Stimulated activated CD4-positive, alpha-beta T cell treated with anti-CD3 and anti-CD28 coated beads, TNF-alpha, amount 100 ng/mL, for 24 hours (primary cell): ENCODE data around the gene C2orf76.
A peak's percentile ranks its signal among the peaks of the same experiment; 100 is the strongest.

Source experiments
- DNase-seq, 3 experiments: peaks; one replicate each; pipeline ENCODE4 v3.0.0-alpha.2; 2020; ENCODE audit warnings: low read depth in 3 of 3

The C2orf76 gene

DNA sequence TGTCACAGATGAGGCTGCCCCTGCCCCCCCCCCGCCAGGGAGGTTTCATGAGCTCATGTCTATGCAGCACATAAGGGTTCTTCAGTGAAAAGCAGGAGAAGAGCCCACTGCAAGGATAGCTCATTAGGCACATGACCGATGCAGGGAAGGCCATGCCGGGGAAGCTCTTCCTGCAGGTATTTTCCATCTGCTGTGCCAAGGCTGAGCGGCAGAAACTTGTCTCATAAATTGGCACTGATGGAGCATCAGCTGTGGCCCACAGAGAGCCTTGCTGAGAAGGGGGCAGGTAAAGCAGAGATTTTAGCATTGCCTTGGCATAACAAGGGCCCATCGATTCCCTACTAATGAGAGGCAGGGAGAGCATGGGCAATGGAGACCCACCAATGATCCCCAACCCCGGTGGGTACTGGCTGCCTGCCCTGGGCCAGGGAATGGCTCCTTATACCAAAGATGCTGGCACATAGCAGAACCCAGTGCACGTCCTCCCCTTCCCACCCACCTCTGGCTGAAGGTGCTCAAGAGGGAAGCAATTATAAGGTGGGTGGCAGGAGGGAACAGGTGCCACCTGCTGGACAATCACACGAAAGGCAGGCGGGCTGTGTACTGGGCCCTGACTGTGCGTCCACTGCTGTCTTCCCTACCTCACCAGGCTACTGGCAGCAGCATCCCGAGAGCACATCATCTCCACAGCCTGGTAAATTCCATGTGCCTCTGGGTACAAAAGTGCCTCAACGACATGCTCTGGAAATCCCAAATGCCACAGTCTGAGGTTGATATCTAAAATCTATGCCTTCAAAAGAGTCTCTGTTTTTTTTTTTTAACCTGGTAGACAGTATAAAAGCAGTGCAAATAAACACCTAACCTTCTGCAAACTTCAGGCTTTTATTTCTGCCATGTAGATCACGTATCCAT lies 101.6 kb downstream of the C2orf76 start:
- DNase-seq: peak in 2 of 3 experiments; percentile 3 to 31

DNA sequence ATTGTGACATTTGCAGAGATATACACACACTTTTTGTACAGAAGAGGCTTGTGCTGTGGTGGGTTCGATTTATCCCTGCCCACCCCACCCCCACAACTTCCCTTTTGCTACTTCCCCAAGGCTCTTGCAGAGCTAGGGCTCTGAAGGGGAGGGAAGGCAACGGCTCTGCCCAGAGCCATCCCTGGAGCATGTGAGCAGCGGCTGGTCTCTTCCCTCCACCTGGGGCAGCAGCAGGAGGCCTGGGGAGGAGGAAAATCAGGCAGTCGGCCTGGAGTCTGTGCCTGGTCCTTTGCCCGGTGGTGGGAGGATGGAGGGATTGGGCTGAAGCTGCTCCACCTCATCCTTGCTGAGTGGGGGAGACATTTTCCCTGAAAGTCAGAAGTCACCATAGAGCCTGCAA lies 103.0 kb downstream of the C2orf76 start:
- no peak for DNase-seq

DNA sequence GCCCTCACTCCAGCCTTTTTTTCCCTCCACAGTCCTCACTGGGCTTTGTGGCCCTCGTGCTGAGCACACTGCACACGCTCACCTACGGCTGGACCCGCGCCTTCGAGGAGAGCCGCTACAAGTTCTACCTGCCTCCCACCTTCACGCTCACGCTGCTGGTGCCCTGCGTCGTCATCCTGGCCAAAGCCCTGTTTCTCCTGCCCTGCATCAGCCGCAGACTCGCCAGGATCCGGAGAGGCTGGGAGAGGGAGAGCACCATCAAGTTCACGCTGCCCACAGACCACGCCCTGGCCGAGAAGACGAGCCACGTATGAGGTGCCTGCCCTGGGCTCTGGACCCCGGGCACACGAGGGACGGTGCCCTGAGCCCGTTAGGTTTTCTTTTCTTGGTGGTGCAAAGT lies 103.6 kb downstream of the C2orf76 start:
- DNase-seq: no peak

- DNase-seq: no peak
Observed at GRCh38 chr2:119261493-119262225, 105.0 kb downstream of the C2orf76 start.

GRCh38 chr2:119260646-119261492 lies 105.8 kb downstream of the C2orf76 start:
- DNase-seq: no peak

GRCh38 chr2:119259296-119259860 lies 107.3 kb downstream of the C2orf76 start:
- no peak for DNase-seq

- DNase-seq: no peak
Observed at GRCh38 chr2:119257198-119257597, 109.4 kb downstream of the C2orf76 start.

DNA sequence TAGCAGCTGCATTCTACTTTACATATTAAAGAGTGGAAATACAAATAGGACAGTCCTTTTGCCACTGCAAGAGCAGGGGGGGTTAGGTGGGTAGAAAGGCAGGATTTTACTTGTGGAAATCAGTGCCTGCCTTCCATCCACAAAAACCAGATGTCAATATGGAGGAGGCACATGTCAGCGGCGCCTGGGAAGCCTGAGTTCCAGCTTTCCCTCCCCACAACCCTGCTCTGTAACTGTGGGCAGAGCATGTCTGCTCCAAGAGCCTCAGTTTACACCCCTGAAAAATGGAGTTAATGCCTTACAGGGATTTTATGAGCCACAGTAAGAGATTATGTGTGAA lies 110.1 kb downstream of the C2orf76 start:
- no peak for DNase-seq

GRCh38 chr2:119255760-119256581 lies 110.7 kb downstream of the C2orf76 start:
- DNase-seq: no peak

DNA sequence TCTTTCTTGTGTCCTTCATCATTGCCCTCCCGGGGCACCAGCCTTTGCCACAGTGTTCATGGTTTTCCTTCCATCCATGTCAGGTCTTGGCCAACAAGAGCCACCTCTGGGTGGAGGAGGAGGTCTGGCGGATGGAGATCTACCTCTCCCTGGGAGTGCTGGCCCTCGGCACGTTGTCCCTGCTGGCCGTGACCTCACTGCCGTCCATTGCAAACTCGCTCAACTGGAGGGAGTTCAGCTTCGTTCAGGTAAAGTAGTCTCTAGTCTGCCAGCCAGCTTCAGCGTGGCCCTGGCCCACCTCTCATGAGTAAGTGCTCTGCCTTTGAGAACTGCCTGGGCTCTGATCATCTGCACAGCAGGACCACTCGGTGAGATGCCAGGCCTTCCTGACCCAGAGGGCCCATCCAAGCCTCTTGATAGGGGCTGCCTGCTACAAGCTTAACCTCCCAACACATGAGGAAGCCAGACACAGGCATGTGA lies 112.0 kb downstream of the C2orf76 start:
- no peak for DNase-seq

DNA sequence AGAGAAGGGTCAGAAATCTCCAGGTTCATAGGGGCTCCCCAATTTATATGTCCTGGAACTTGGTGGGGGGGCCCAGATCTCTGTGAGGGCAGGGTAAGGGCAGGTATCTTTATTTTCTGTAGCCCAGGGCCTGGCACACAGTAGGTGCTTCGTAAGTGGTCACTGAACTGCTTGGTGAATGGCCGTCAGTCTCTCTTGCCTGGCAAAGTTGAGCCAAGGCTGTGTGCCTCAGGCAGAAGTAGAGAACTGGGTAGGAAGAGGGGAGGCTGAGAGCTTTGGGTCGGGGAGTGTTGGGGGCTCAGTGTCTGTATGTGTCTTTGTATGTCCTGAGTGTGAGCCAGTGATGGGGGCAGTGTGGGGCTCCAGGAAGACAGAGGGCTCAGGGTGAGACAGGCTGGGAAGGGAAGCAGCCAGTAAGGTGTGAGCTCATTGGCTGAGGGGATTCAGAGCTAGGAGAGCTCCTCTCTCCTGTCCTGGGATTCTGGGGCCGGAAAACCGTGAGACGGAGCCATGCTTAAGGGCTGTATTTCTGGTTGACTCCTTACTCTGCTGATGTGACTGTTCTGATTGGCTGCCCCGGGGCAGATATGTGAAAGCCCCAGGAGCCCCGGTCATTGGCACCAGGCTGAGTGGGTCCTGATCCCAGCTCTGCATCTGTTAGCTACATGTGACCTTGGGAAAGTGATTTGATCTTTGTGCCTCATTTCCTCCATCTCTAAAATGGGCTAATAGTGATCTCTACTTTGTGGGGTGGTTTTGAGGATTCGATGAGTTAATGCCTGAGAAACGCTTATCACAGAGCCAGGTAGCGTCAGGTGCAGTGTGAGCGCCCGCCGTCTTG lies 112.7 kb downstream of the C2orf76 start:
- no peak for DNase-seq

- no peak for DNase-seq
Observed at GRCh38 chr2:119253114-119253702, 113.4 kb downstream of the C2orf76 start.
